DOHH2 (cell line): ENCODE measurements around the gene NSMCE1.
A peak's percentile ranks its signal among the peaks of the same experiment; 100 is the strongest.

Experiments used
- H3F3A ChIP-seq: fragments of 200-600 bp; sonication (generic), shearing (Covaris generic); 2 replicates; pipeline ENCODE4 v1.6.0; 2016; ENCODE audit warnings: antibody characterized with exemption, mild to moderate bottlenecking; ENCODE audit not compliant: control insufficient read depth, insufficient read depth
- H3K27ac ChIP-seq: fragments of 200-600 bp; sonication (generic); 2 replicates; pipeline ENCODE4 v1.5.1; 2014; ENCODE audit warnings: low read depth, mild to moderate bottlenecking, low read length, moderate library complexity
- H3K27me3 ChIP-seq: fragments of 200-600 bp; sonication (generic); 2 replicates; pipeline ENCODE4 v1.6.1; 2014; ENCODE audit warnings: mild to moderate bottlenecking, low read length, mixed read lengths; ENCODE audit not compliant: control insufficient read depth
- H3K36me3 ChIP-seq: fragments of 200-600 bp; sonication (generic); 2 replicates; pipeline ENCODE4 v1.6.1; 2014; ENCODE audit warnings: mild to moderate bottlenecking, low read length, moderate library complexity, mixed read lengths; ENCODE audit not compliant: control insufficient read depth
- H3K4me1 ChIP-seq: fragments of 200-600 bp; sonication (generic); 2 replicates; pipeline ENCODE4 v1.6.1; 2014; ENCODE audit warnings: mild to moderate bottlenecking, low read length, mixed read lengths; ENCODE audit not compliant: control insufficient read depth
- H3K4me2 ChIP-seq: fragments of 200-600 bp; sonication (generic); 2 replicates; pipeline ENCODE4 v1.6.0; 2014; ENCODE audit warnings: mild to moderate bottlenecking, low read length, moderate library complexity
- H3K4me3 ChIP-seq: fragments of 200-600 bp; sonication (generic); 2 replicates; pipeline ENCODE4 v1.5.1; 2014; ENCODE audit warnings: mild to moderate bottlenecking, low read length, mixed read lengths
- H3K79me2 ChIP-seq: fragments of 200-600 bp; sonication (generic); 2 replicates; pipeline ENCODE4 v1.6.1; 2014; ENCODE audit warnings: mild to moderate bottlenecking, low read length, mixed read lengths; ENCODE audit not compliant: control insufficient read depth
- H3K9me2 ChIP-seq: fragments of 200-600 bp; sonication (generic); replicated peaks from 2 replicates; pipeline ENCODE4 v1.6.1; 2014; ENCODE audit warnings: mild to moderate bottlenecking, low read length, mixed read lengths; ENCODE audit not compliant: control insufficient read depth
- H3K9me3 ChIP-seq: fragments of 200-600 bp; sonication (generic); 2 replicates; pipeline ENCODE4 v1.6.1; 2014; ENCODE audit warnings: antibody characterized with exemption, low read length, mixed read lengths; ENCODE audit not compliant: control insufficient read depth, insufficient read depth
- H4K20me1 ChIP-seq: fragments of 200-600 bp; sonication (generic); 2 replicates; pipeline ENCODE4 v1.6.0; 2014; ENCODE audit warnings: low read depth, mild to moderate bottlenecking, antibody characterized with exemption, low read length, moderate library complexity; ENCODE audit not compliant: control insufficient read depth, insufficient read depth
- CTCF ChIP-seq: fragments of 200-600 bp; sonication (generic); IDR thresholded peaks from one replicate; pipeline ENCODE4 v1.5.1; 2014; ENCODE audit warnings: antibody characterized with exemption, mild to moderate bottlenecking, low read depth, low read length; ENCODE audit not compliant: poor library complexity, severe bottlenecking
- EZH2phosphoT487 ChIP-seq: fragments of 200-600 bp; sonication (generic); IDR thresholded peaks from 2 replicates; pipeline ENCODE4 v1.6.1; 2017; ENCODE audit warnings: borderline replicate concordance, mild to moderate bottlenecking, antibody characterized with exemption, low read length, moderate library complexity, mixed read lengths

Gene NSMCE1

GRCh38 chr16:27237219-27238015, 31.2 kb downstream of the NSMCE1 start:
- H3K27me3 ChIP-seq, result no peaks in the 10 kb centered on the region
- peak overlapping the region; percentile 64 for H3K4me3 ChIP-seq
- peaks cover 18% of the 10 kb centered on the region for H3K36me3 ChIP-seq
- peaks cover 9% of the 10 kb centered on the region for H3K79me2 ChIP-seq
- H3K27ac ChIP-seq, result peak overlapping the region; percentile 86
- H3K9me3 ChIP-seq, result no peaks in the 10 kb centered on the region
- H3F3A ChIP-seq, result peaks cover 25% of the 10 kb centered on the region
- H3K9me2 ChIP-seq, result no peaks in the 10 kb centered on the region
- TF ChIP-seq CTCF (no peak), EZH2phosphoT487 (no peak)
- peak overlapping the region; percentile 81 for H3K4me2 ChIP-seq
- peaks cover 86% of the 10 kb centered on the region for H3K4me1 ChIP-seq
- no peaks in the 10 kb centered on the region for H4K20me1 ChIP-seq

GRCh38 chr16:27236635-27237218, 31.8 kb downstream of the NSMCE1 start:
- H3K4me1 ChIP-seq, result peaks cover 86% of the 10 kb centered on the region
- peaks cover 19% of the 10 kb centered on the region for H3K36me3 ChIP-seq
- no peaks in the 10 kb centered on the region for H3K9me3 ChIP-seq
- no peaks in the 10 kb centered on the region for H4K20me1 ChIP-seq
- H3K27ac ChIP-seq, result peak overlapping the region; percentile 86
- no peak for TF ChIP-seq CTCF
- no peak for TF ChIP-seq EZH2phosphoT487
- no peaks in the 10 kb centered on the region for H3K9me2 ChIP-seq
- H3K79me2 ChIP-seq, result peaks cover 9% of the 10 kb centered on the region
- H3F3A ChIP-seq, result peaks cover 25% of the 10 kb centered on the region
- peak overlapping the region; percentile 81 for H3K4me2 ChIP-seq
- peak overlapping the region; percentile 64 for H3K4me3 ChIP-seq
- H3K27me3 ChIP-seq, result no peaks in the 10 kb centered on the region

GRCh38 chr16:27235938-27236245, 32.7 kb downstream of the NSMCE1 start:
- Histone ChIP-seq H3K79me2 (peaks cover 9% of the 10 kb centered on the region), H3K4me2 (peak overlapping the region; percentile 78), H3K9me3 (no peaks in the 10 kb centered on the region), H3K4me3 (peak overlapping the region; percentile 64), H3K4me1 (peaks cover 86% of the 10 kb centered on the region), H3K9me2 (no peaks in the 10 kb centered on the region), H3F3A (peaks cover 25% of the 10 kb centered on the region), H4K20me1 (no peaks in the 10 kb centered on the region), H3K36me3 (peaks cover 24% of the 10 kb centered on the region), H3K27me3 (no peaks in the 10 kb centered on the region), H3K27ac (peak overlapping the region; percentile 86)
- TF ChIP-seq EZH2phosphoT487 (no peak), CTCF (no peak)
